Muscle of leg (tissue), 11 donors: ENCODE results near the gene ELOVL6. TPM values are rescaled to one million over a fixed set of nuclear protein-coding genes. Genes with fewer than 3 reads are reported as not detected.
"Not testable (repeated sequence)": the region's sequence is repeated elsewhere in the genome, so short reads cannot be mapped to it uniquely, and the experiment has no call there.

ENCODE experiments used
- DNase-seq: peaks from one replicate; pipeline ENCODE4 v3.0.0; 2013
- H3K27ac ChIP-seq: one replicate; pipeline ENCODE4 v1.5.1; 2013; ENCODE audit warnings: mild to moderate bottlenecking, low read length, control low read depth
- H3K27me3 ChIP-seq: one replicate; pipeline ENCODE4 v1.6.1; 2013; ENCODE audit warnings: low read length; ENCODE audit not compliant: control insufficient read depth, insufficient read depth
- H3K36me3 ChIP-seq: one replicate; pipeline ENCODE4 v1.6.1; 2013; ENCODE audit warnings: low read length; ENCODE audit not compliant: control insufficient read depth, insufficient read depth
- H3K4me1 ChIP-seq: one replicate; pipeline ENCODE4 v1.6.1; 2013; ENCODE audit warnings: low read length; ENCODE audit not compliant: control insufficient read depth, insufficient read depth
- H3K4me3 ChIP-seq: one replicate; pipeline ENCODE4 v1.5.1; 2013; ENCODE audit warnings: low read length, control low read depth
- H3K9me3 ChIP-seq: replicated peaks from 2 replicates; pipeline ENCODE4 v1.6.1; 2013; ENCODE audit warnings: low read depth, low read length; ENCODE audit not compliant: control insufficient read depth
- WGBS: methylation state at CpG from one replicate; pipeline ENCODE4 v1.1.5; 2013; ENCODE audit warnings: missing lambda C conversion rate; ENCODE audit not compliant: insufficient coverage; 5-methylcytosine and 5-hydroxymethylcytosine counted together
- polyA plus RNA-seq, 8 donors: library from polyadenylated mRNA; unstranded; fragments of 120-200 nt; gene quantifications; one replicate each; pipeline versions ENCODE4 v1.2.1 to v1.2.3, GENCODE V29; 2013; ENCODE audit warnings: inconsistent platforms in 1 of 8, low replicate concordance in 1 of 8; ENCODE audit not compliant: insufficient read length in 8 of 8, insufficient read depth in 1 of 8
- total RNA-seq: library from RNA; stranded (reverse); fragments of 120-200 nt; gene quantifications from one replicate; pipeline ENCODE4 v1.2.4, GENCODE V29; 2013

Gene ELOVL6
- total and polyA plus RNA-seq, 9 donors: 4.8 to 11.3 (median 7.8) TPM

GRCh38 chr4:110042545-110043517 lies 155.6 kb downstream of the ELOVL6 start:
- 26% methylated on average over 8 of the region's 13 CpGs for WGBS
- Histone ChIP-seq H3K4me1 (no peaks in the 10 kb centered on the region), H3K27me3 (peaks cover 3% of the 10 kb centered on the region), H3K9me3 (no peaks in the 10 kb centered on the region), H3K36me3 (no peaks in the 10 kb centered on the region), H3K27ac (no peak overlapping the region), H3K4me3 (no peak overlapping the region)
- DNase-seq: peak; percentile 24

GRCh38 chr4:110041735-110042134 lies 156.7 kb downstream of the ELOVL6 start:
- Histone ChIP-seq H3K9me3 (no peaks in the 10 kb centered on the region), H3K36me3 (no peaks in the 10 kb centered on the region), H3K27me3 (peaks cover 3% of the 10 kb centered on the region), H3K4me1 (no peaks in the 10 kb centered on the region), H3K27ac (no peak overlapping the region), H3K4me3 (no peak overlapping the region)
- DNase-seq: no peak
- WGBS: 50% methylated on average over 1 of the region's 1 CpG

- H3K27me3 ChIP-seq, H3K4me3 ChIP-seq, H3K4me1 ChIP-seq, DNase-seq, H3K9me3 ChIP-seq, H3K27ac ChIP-seq, H3K36me3 ChIP-seq: not testable (repeated sequence)
- 95% methylated on average over 4 of the region's 11 CpGs for WGBS
Observed at GRCh38 chr4:110039164-110039563, 159.3 kb downstream of the ELOVL6 start.

DNA sequence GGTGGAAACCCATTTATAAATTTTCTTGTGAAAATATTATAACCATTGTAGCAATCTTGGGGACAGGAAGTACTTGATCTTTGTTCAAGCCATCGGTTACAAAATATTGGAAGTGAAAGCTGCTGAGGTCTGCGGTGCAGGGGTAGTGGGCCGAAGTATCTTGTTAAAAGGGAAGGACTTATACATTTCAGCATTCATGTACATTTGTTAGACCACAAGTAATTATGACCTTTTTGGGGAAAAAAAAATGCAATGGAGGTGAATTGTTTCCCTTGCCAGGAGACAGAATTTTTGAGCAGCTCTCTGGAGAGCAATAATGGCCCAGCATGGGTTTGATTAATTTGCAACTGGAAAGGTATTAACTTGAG lies 164.4 kb downstream of the ELOVL6 start:
- Histone ChIP-seq H3K4me3 (no peak overlapping the region), H3K27me3 (no peaks in the 10 kb centered on the region), H3K36me3 (no peaks in the 10 kb centered on the region), H3K4me1 (no peaks in the 10 kb centered on the region), H3K27ac (no peak overlapping the region), H3K9me3 (peaks cover 3% of the 10 kb centered on the region)
- WGBS: no CpG with 5 or more reads among the region's 3 CpGs
- DNase-seq: peak; percentile 44

- Histone ChIP-seq H3K4me1 (no peaks in the 10 kb centered on the region), H3K4me3 (no peak overlapping the region), H3K27me3 (no peaks in the 10 kb centered on the region), H3K27ac (no peak overlapping the region), H3K9me3 (peaks cover 3% of the 10 kb centered on the region), H3K36me3 (no peaks in the 10 kb centered on the region)
- no CpG with 5 or more reads among the region's 8 CpGs for WGBS
- no peak for DNase-seq
Observed at GRCh38 chr4:110033355-110034025, 164.9 kb downstream of the ELOVL6 start.

GRCh38 chr4:110032603-110033002 lies 165.8 kb downstream of the ELOVL6 start:
- WGBS: 100% methylated on average over 1 of the region's 7 CpGs
- no peak overlapping the region for H3K27ac ChIP-seq
- H3K4me3 ChIP-seq: no peak overlapping the region
- H3K36me3 ChIP-seq: no peaks in the 10 kb centered on the region
- DNase-seq: peak; percentile 20
- no peaks in the 10 kb centered on the region for H3K4me1 ChIP-seq
- H3K9me3 ChIP-seq: peaks cover 3% of the 10 kb centered on the region
- no peaks in the 10 kb centered on the region for H3K27me3 ChIP-seq

DNA sequence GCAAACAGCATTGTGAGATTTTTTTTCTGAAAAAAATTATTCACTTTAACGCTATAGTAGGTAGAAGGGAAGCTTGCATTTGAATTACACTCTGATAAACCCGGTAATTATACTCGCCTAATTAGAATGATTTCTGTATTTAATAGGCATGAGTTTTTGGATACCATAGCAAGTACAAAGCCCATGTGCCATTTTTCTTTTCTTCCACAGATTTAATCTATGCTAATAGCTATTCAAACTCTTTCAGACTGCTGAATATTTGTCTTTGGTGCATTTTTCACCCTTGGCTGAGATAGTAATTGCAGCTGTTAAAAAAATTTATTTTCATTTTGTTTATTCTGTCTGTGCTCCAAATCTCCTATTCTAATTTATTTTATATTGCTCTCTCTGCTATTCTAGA lies 172.7 kb downstream of the ELOVL6 start:
- Histone ChIP-seq H3K27ac (no peak overlapping the region), H3K4me1 (no peaks in the 10 kb centered on the region), H3K27me3 (no peaks in the 10 kb centered on the region), H3K36me3 (no peaks in the 10 kb centered on the region), H3K9me3 (no peaks in the 10 kb centered on the region), H3K4me3 (no peak overlapping the region)
- DNase-seq: no peak
- WGBS: no CpG with 5 or more reads among the region's 3 CpGs

- Histone ChIP-seq H3K4me3 (no peak overlapping the region), H3K36me3 (no peaks in the 10 kb centered on the region), H3K9me3 (no peaks in the 10 kb centered on the region), H3K27ac (no peak overlapping the region), H3K4me1 (peaks cover 2% of the 10 kb centered on the region), H3K27me3 (no peaks in the 10 kb centered on the region)
- DNase-seq: no peak
- no CpG with 5 or more reads among the region's 1 CpG for WGBS
Observed at GRCh38 chr4:110025056-110025455, 173.4 kb downstream of the ELOVL6 start.

- no peaks in the 10 kb centered on the region for H3K27me3 ChIP-seq
Observed at GRCh38 chr4:110022457-110022856, 176.0 kb downstream of the ELOVL6 start.

DNA sequence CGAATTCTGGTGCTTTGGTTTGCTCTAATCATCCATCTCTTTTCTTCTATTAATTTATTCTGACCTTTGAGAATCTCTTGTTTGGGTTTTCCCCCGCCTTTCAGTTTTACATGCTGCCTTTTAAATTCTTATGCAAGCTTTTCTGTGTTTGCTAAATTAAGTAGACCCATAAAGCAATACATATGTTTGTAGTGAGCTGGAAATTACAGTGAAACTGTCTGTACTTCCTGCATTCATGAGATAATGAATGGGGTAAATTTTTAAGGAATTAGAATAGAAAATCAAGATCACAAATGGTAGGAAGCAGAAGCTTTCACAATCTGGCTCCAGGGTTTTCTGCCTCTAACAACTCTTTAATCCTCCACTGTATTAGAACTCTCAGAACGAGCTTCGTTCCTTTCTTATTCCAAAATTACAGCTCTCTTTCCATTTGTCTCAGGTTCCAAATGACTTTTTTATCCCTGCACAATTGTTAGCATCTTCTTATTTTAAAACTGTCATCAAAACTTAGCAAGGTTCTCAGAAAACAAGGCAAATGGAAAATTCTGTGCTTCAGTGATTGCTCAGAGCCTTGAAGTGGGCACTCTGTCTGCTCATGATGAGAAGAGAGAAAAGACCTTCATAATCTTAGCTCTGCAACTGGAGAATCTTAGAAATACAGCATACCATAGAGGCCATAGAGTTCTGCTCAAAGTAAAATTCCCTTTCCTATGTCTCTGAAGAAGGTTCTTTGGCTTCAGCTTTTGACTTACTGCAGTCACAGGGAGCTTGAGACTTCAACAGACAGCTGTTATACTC lies 177.6 kb downstream of the ELOVL6 start:
- H3K4me1 ChIP-seq: peaks cover 2% of the 10 kb centered on the region
- H3K27ac ChIP-seq: no peak overlapping the region
- WGBS: 44% methylated on average over 2 of the region's 4 CpGs
- H3K4me3 ChIP-seq: no peak overlapping the region
- H3K36me3 ChIP-seq: no peaks in the 10 kb centered on the region
- DNase-seq: no peak
- H3K9me3 ChIP-seq: no peaks in the 10 kb centered on the region
- H3K27me3 ChIP-seq: no peaks in the 10 kb centered on the region

More at GRCh38 chr4:110022457-110022856, 176.0 kb downstream of the ELOVL6 start:
- Histone ChIP-seq H3K4me1 (peaks cover 2% of the 10 kb centered on the region), H3K9me3 (no peaks in the 10 kb centered on the region), H3K4me3 (no peak overlapping the region), H3K36me3 (no peaks in the 10 kb centered on the region), H3K27ac (no peak overlapping the region)
- 97% methylated on average over 4 of the region's 4 CpGs for WGBS
- no peak for DNase-seq
